ENCODE results near the gene SHMT2. TPM values are rescaled to one million over a fixed set of nuclear protein-coding genes. Genes with fewer than 3 reads are reported as not detected.
A peak's percentile ranks its signal among the peaks of the same experiment; 100 is the strongest.

Gene SHMT2
- total RNA-seq, 2 donors from 2014 or later: 49.6 to 51.4 TPM

GRCh38 chr12:57211791-57212700 lies 17.5 kb upstream of the SHMT2 start:
- Histone ChIP-seq H3K27me3 (replicated peaks; ENCODE audit: insufficient read depth) (no peaks in the 10 kb centered on the region), H3K27ac (no peak overlapping the region), H3K9me3 (no peaks in the 10 kb centered on the region), H3K36me3 (peaks cover 0 to 5% of the 10 kb centered on the region in 2 donors), H3K4me1 (replicated peaks) (peaks cover 10% of the 10 kb centered on the region), H3K4me3 (no peak overlapping the region)
- DNase-seq (ENCODE audit: low spot score): no peak
- TF ChIP-seq, protein P1, sequence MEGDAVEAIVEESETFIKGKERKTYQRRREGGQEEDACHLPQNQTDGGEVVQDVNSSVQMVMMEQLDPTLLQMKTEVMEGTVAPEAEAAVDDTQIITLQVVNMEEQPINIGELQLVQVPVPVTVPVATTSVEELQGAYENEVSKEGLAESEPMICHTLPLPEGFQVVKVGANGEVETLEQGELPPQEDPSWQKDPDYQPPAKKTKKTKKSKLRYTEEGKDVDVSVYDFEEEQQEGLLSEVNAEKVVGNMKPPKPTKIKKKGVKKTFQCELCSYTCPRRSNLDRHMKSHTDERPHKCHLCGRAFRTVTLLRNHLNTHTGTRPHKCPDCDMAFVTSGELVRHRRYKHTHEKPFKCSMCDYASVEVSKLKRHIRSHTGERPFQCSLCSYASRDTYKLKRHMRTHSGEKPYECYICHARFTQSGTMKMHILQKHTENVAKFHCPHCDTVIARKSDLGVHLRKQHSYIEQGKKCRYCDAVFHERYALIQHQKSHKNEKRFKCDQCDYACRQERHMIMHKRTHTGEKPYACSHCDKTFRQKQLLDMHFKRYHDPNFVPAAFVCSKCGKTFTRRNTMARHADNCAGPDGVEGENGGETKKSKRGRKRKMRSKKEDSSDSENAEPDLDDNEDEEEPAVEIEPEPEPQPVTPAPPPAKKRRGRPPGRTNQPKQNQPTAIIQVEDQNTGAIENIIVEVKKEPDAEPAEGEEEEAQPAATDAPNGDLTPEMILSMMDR (IDR thresholded peaks at IDR 0.05): no peak
- no peak for TF ChIP-seq POLR2A (IDR thresholded peaks at IDR 0.05)
- no peak for TF ChIP-seq POLR2AphosphoS5 (IDR thresholded peaks at IDR 0.05)
- intact Hi-C loops (cut with DNase I): no loop called here
- WGBS: 83% methylated on average over 27 of the region's 27 CpGs

DNA sequence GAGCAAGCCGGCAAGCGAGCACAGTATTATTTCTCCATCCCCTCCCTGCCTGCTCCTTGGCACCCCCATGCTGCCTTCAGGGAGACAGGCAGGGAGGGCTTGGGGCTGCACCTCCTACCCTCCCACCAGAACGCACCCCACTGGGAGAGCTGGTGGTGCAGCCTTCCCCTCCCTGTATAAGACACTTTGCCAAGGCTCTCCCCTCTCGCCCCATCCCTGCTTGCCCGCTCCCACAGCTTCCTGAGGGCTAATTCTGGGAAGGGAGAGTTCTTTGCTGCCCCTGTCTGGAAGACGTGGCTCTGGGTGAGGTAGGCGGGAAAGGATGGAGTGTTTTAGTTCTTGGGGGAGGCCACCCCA lies 16.8 kb upstream of the SHMT2 start:
- intact Hi-C loops (cut with DNase I): no loop called here
- Histone ChIP-seq H3K27me3 (replicated peaks; ENCODE audit: insufficient read depth) (no peaks in the 10 kb centered on the region), H3K27ac (no peak overlapping the region), H3K4me1 (replicated peaks) (peaks cover 16% of the 10 kb centered on the region), H3K9me3 (no peaks in the 10 kb centered on the region), H3K36me3 (peaks cover 0 to 5% of the 10 kb centered on the region in 2 donors), H3K4me3 (no peak overlapping the region)
- TF ChIP-seq POLR2A (IDR thresholded peaks at IDR 0.05) (no peak), POLR2AphosphoS5 (IDR thresholded peaks at IDR 0.05) (no peak)
- DNase-seq (ENCODE audit: low spot score): no peak
- WGBS: 81% methylated on average over 7 of the region's 7 CpGs

- H3K36me3 ChIP-seq: peaks cover 0 to 5% of the 10 kb centered on the region in 2 donors
- intact Hi-C loops (cut with DNase I): no loop called here
- no peaks in the 10 kb centered on the region for H3K9me3 ChIP-seq
- H3K4me3 ChIP-seq: no peak overlapping the region
- H3K27me3 ChIP-seq (replicated peaks; ENCODE audit: insufficient read depth): no peaks in the 10 kb centered on the region
- peak; percentile 86 for DNase-seq (ENCODE audit: low spot score)
- TF ChIP-seq POLR2AphosphoS5 (IDR thresholded peaks at IDR 0.05): peak; percentile 64
- TF ChIP-seq, protein P1 (IDR thresholded peaks at IDR 0.05): peak; percentile 79 to 95 (median 88)
- no peak for TF ChIP-seq POLR2A (IDR thresholded peaks at IDR 0.05)
- no peak overlapping the region for H3K27ac ChIP-seq
- WGBS: 11% methylated on average over 16 of the region's 16 CpGs
- H3K4me1 ChIP-seq (replicated peaks): peaks cover 19% of the 10 kb centered on the region
These were observed 16.3 kb upstream of the SHMT2 start for GRCh38 chr12:57213058-57213715.

GRCh38 chr12:57213763-57214397 lies 15.6 kb upstream of the SHMT2 start:
- Histone ChIP-seq H3K4me3 (no peak overlapping the region), H3K27ac (no peak overlapping the region), H3K9me3 (no peaks in the 10 kb centered on the region), H3K4me1 (replicated peaks) (peaks cover 20% of the 10 kb centered on the region), H3K27me3 (replicated peaks; ENCODE audit: insufficient read depth) (no peaks in the 10 kb centered on the region), H3K36me3 (peaks cover 0 to 5% of the 10 kb centered on the region in 2 donors)
- TF ChIP-seq POLR2AphosphoS5 (IDR thresholded peaks at IDR 0.05) (no peak), POLR2A (IDR thresholded peaks at IDR 0.05) (no peak)
- TF ChIP-seq, protein P1 (IDR thresholded peaks at IDR 0.05): no peak
- intact Hi-C loops (cut with DNase I): loop anchor here (1.0 kb wide), 1 partner anchor 25 kb away; no protein-coding TSS in a partner anchor
- WGBS: 40% methylated on average over 4 of the region's 4 CpGs
- no peak for DNase-seq (ENCODE audit: low spot score)

DNA sequence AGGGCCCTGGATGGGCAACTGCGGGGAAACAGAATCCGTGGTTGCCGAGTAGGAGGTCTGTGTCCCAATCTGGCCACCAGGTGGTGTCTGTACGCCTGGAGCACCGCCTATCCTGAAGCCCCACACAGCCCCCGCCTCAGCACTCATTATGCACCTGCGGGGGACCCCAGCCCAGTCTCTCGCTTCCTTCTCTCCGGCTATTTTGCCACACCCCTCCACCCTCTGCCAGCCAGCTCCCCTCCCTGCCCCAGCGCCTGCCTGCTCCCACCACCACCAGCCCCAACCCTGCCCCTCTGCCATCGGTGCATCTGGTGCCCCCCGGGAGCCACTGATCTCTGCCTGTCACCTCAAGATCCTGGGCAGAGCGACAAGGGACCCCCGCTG lies 15.1 kb upstream of the SHMT2 start:
- DNase-seq (ENCODE audit: low spot score): peak; percentile 53
- intact Hi-C loops (cut with DNase I): loop anchor here (1.0 kb wide), 1 partner anchor 25 kb away; no protein-coding TSS in a partner anchor
- Histone ChIP-seq H3K4me3 (no peak overlapping the region), H3K36me3 (peaks cover 0 to 5% of the 10 kb centered on the region in 2 donors), H3K9me3 (no peaks in the 10 kb centered on the region), H3K27me3 (replicated peaks; ENCODE audit: insufficient read depth) (peaks cover 1% of the 10 kb centered on the region), H3K4me1 (replicated peaks) (peaks cover 20% of the 10 kb centered on the region), H3K27ac (no peak overlapping the region)
- WGBS: 2% methylated on average over 14 of the region's 14 CpGs
- no peak for TF ChIP-seq POLR2A (IDR thresholded peaks at IDR 0.05)
- TF ChIP-seq, protein P1 (IDR thresholded peaks at IDR 0.05): peak in 3 of 4 experiments; percentile 66 to 79 (median 74)

Measured in prostate gland (tissue), 2 donors.